Neuron (in vitro differentiated cells): ENCODE measurements around the gene ABCC8.

Experiments
- H2AFZ ChIP-seq: one replicate; pipeline ENCODE4 v1.6.1; 2013; ENCODE audit warnings: low read depth, mild to moderate bottlenecking, inconsistent platforms, low read length, moderate library complexity
- H3K27me3 ChIP-seq: one replicate; pipeline ENCODE4 v1.6.1; 2013; ENCODE audit warnings: low read length; ENCODE audit not compliant: insufficient read depth
- H3K36me3 ChIP-seq: one replicate; pipeline ENCODE4 v1.6.1; 2013; ENCODE audit warnings: low read length; ENCODE audit not compliant: insufficient read depth
- H3K4me1 ChIP-seq: one replicate; pipeline ENCODE4 v1.6.1; 2013; ENCODE audit warnings: low read length; ENCODE audit not compliant: insufficient read depth
- H3K4me3 ChIP-seq: 2 replicates; pipeline ENCODE4 v1.5.1; 2013; ENCODE audit warnings: mild to moderate bottlenecking, low read length, moderate library complexity
- H3K9me3 ChIP-seq: one replicate; pipeline ENCODE4 v1.6.1; 2013; ENCODE audit warnings: low read length

ABCC8 gene

DNA sequence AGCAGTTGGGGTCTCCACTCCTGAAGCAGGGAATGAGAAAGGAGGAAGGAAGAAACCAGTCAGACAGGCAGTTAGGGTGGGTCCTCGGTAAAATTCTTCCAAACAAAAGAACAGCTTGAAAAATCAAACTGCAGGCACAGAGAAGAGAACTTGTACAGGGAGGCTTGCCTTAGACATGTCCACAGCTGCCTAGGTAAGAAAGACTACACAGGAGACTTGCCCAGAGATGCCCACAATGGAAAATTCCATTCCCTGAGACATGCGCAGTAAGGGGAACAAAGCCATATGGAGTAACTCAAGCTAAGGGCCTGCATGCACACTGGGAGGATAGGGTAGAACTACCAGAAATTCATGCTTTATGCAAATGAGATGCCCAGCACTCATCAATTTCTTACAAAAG is 98.0 kb downstream of the ABCC8 start:
- H3K36me3 ChIP-seq: peaks cover 4% of the 10 kb centered on the region
- no peak overlapping the region for H3K4me3 ChIP-seq
- H2AFZ ChIP-seq: no peak overlapping the region

DNA sequence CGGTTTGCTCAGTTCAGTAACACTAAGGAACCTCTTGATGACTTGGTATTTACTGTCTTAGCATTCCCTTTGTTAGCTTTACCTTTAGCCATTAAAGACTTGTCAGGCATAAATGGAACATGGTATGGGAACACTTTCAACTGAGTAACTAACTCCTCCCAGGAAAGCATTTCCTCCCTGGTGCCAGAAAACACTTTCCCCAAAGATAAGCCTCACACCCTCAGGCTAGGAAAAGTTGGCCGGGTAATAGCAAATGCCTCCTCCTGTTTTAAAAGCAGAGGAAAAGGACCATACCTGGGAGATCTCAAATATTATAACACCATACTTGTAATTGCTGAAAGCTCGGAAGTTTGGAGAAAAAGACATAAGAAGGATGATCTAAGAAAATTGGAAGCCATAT is 100.2 kb downstream of the ABCC8 start:
- Histone ChIP-seq H3K4me3 (no peak overlapping the region), H3K36me3 (peaks cover 20% of the 10 kb centered on the region), H3K4me1 (no peaks in the 10 kb centered on the region), H2AFZ (no peak overlapping the region), H3K9me3 (peaks cover 50% of the 10 kb centered on the region), H3K27me3 (no peaks in the 10 kb centered on the region)

More for the DNA sequence above, 98.0 kb downstream of the ABCC8 start:
- Histone ChIP-seq H3K27me3 (no peaks in the 10 kb centered on the region), H3K4me1 (no peaks in the 10 kb centered on the region), H3K9me3 (peaks cover 28% of the 10 kb centered on the region)

DNA sequence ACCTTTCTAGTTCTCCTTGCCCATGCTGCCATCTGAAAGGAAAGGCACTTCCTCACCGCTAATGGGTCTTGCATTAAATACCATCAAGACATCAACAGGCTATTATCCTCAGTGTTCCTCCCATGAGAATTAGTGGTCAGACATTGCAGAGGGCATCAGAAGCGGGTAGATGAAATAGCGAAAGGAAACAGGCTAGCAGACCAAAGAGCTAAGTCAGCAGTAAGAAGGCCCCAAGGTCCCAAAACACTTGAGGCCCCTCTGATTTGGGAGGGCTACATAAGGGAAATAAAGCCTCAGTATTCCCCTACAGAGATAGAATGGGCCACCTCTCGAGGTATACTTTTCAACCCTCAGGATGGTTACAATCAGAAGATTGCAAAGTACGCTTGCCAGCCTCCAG is 101.1 kb downstream of the ABCC8 start:
- H3K36me3 ChIP-seq: peaks cover 20% of the 10 kb centered on the region
- peaks cover 58% of the 10 kb centered on the region for H3K9me3 ChIP-seq
- no peaks in the 10 kb centered on the region for H3K27me3 ChIP-seq
- H2AFZ ChIP-seq: no peak overlapping the region
- H3K4me3 ChIP-seq: no peak overlapping the region
- H3K4me1 ChIP-seq: no peaks in the 10 kb centered on the region

DNA sequence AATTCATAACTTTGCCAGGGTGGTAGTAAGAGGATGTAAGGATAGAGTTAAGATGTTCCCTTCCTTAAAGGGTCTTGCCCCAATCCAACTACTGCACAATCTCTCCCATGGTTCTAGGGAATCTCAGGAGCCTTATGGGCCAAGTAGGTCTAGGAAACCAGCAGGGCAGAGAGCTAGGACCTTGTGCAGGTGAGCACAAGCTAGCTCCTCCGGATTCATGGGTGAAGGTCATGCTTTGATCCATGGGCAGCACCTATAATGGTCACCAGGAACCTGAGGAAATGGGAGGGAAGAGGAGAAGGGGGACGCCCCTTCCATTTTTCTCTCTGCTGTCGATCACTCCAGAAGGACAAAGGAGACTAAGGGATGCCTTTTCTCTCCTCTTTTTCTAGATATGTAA is 105.0 kb downstream of the ABCC8 start:
- Histone ChIP-seq H2AFZ (no peak overlapping the region), H3K4me3 (no peak overlapping the region), H3K27me3 (no peaks in the 10 kb centered on the region), H3K4me1 (no peaks in the 10 kb centered on the region), H3K36me3 (peaks cover 55% of the 10 kb centered on the region), H3K9me3 (peaks cover 70% of the 10 kb centered on the region)

DNA sequence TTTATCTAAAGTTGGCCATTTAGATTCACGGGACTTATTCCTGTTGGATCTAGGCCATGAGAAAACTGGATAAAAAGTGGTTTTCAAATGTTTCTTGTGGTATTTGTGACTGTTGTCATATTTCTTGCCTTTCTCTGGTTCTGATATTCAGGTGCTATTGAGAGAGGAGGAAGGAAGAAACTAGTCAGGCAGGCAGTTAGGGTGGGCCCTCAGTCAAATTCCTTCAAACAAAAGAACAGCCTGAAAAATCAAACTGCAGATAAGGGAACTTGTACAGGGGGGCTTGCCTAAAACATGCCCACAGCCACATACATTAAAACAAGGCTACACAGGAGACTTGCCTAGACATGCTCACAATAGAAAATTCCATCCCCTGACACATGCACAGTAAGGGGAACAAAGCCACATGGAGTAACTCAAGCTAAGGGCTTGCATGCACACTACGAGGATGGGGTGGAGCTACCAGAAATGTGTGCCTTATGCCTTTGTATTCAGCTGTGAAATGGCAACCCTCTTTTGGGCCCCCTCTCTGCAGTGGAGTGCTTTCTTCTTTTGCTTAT is 106.9 kb downstream of the ABCC8 start:
- Histone ChIP-seq H3K27me3 (no peaks in the 10 kb centered on the region), H2AFZ (no peak overlapping the region), H3K36me3 (peaks cover 62% of the 10 kb centered on the region), H3K9me3 (peaks cover 66% of the 10 kb centered on the region), H3K4me1 (no peaks in the 10 kb centered on the region), H3K4me3 (no peak overlapping the region)

DNA sequence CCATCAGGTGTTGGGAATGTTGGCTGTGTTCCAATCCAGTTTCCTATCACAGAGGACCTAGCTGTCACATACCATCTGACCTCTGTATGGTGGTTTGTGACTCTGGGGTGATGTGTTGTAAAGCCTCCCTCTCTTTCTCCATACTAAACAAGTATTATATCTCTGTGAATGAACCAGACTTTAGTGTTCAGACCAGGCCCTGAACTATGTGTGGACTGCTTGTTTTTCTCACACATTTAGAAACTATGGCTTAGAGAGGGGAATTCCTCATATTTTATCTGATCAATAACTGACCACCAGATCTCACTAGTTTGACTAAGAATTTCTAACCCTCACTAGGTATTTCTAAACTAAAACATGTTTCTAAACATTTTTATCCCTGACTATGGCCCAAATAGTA is 107.6 kb downstream of the ABCC8 start:
- H3K36me3 ChIP-seq: peaks cover 62% of the 10 kb centered on the region
- no peaks in the 10 kb centered on the region for H3K27me3 ChIP-seq
- H3K4me1 ChIP-seq: no peaks in the 10 kb centered on the region
- H2AFZ ChIP-seq: no peak overlapping the region
- H3K9me3 ChIP-seq: peaks cover 65% of the 10 kb centered on the region
- no peak overlapping the region for H3K4me3 ChIP-seq

DNA sequence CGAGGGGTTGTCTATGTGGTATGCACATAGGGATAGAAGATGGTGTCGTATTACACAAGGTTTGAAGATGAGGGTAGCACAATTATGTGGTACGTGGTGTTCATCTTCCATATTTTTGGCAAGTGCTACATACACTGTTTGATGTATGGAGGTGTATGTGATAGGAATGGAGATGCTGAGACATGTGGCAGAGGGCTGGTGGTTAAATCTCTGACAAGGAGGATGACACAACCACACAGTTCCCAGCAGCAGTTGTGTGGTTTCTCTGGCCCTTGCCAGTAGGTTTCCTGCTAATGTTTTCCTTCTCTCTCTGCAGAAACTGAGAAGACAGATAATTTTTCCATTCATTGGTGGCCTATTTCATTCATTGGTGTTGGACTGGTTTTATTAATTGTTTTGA is 108.1 kb downstream of the ABCC8 start:
- H3K4me1 ChIP-seq: no peaks in the 10 kb centered on the region
- peaks cover 59% of the 10 kb centered on the region for H3K36me3 ChIP-seq
- peaks cover 62% of the 10 kb centered on the region for H3K9me3 ChIP-seq
- H2AFZ ChIP-seq: no peak overlapping the region
- no peaks in the 10 kb centered on the region for H3K27me3 ChIP-seq
- no peak overlapping the region for H3K4me3 ChIP-seq

DNA sequence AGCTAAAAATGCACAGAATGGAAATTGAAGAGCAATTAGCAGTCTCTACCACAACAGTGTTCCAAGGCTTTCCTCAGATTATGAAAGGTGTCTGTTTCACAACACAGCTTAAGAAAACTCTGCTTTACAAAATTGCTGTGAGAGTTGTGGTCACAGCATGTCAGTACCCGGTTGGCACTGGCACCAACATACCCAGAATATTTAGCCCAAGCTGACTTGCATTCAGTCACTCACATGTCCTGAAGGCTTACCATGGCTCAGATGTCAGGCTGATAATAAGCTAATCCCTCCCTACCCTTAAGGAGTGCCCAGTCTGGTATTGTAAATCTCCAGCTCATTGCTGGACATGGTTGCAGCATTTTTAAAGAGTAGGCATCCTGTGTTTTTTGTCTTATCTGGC is 110.2 kb downstream of the ABCC8 start:
- no peaks in the 10 kb centered on the region for H3K27me3 ChIP-seq
- no peaks in the 10 kb centered on the region for H3K4me1 ChIP-seq
- H3K4me3 ChIP-seq: no peak overlapping the region
- peaks cover 44% of the 10 kb centered on the region for H3K9me3 ChIP-seq
- no peak overlapping the region for H2AFZ ChIP-seq
- peaks cover 44% of the 10 kb centered on the region for H3K36me3 ChIP-seq

DNA sequence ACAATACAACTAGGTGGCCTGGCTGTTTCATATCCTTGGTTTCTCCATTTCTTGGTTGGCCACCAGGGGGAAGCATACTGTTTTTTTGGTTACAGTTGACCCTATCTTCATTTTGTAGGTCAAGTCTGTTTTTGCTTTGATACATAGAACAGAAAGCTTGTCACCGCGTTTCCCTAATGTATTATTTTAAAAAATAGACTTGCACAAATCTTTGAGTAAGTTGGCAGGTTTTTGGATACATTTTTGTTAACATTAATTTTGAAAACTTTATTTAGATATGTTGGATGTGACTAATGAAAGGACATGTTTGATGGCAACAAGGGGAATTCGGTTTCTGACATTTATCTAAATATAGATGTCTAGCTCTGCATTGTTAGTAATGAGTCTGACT is 122.0 kb downstream of the ABCC8 start:
- Histone ChIP-seq H3K27me3 (no peaks in the 10 kb centered on the region), H3K4me3 (peak overlapping the region; percentile 88)

DNA sequence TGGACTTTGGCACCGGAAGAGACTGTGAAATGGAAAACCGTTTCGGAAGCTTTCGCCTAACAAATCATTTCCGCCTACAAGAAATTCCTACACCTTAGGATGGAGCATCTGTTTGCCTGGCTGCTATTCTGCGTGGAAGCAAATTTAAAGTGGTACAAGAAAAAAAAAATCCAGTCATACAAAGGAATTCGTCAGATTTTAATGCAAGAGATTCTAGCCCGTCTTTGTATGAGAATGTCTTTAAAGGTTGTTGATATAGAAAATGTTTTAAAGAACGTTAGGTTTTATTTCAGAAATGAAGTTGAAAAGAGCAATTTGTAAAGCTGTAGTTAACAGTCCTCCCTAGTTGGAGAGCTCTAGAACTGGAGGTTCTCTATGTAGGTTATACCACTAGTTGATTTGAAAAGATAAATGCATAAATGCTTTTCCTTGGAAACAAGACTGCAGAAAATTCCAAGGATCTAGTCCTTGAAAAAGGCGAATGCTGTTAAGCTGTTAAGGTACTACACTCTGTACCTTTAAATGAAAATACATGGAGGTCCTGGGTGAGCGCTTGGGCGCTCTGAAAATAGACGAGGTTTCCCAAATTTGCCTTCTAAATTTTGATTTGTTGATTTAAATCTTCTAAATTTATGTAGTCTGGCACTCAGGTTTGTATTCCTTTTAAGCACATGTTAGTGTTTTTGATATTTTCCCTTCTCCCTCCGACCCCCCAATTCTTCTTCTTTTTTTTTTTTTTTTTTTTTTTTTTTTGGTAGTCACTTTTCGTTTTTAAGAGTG is 122.6 kb downstream of the ABCC8 start:
- H3K36me3 ChIP-seq: peaks cover 14% of the 10 kb centered on the region
- H3K4me1 ChIP-seq: peaks cover 12% of the 10 kb centered on the region
- H3K4me3 ChIP-seq: peak overlapping the region; percentile 88
- peaks cover 4% of the 10 kb centered on the region for H3K9me3 ChIP-seq
- H2AFZ ChIP-seq: peak overlapping the region; percentile 97
- H3K27me3 ChIP-seq: no peaks in the 10 kb centered on the region

More for the DNA sequence above, 122.0 kb downstream of the ABCC8 start:
- Histone ChIP-seq H3K36me3 (peaks cover 17% of the 10 kb centered on the region), H3K4me1 (peaks cover 12% of the 10 kb centered on the region), H3K9me3 (peaks cover 4% of the 10 kb centered on the region), H2AFZ (no peak overlapping the region)

DNA sequence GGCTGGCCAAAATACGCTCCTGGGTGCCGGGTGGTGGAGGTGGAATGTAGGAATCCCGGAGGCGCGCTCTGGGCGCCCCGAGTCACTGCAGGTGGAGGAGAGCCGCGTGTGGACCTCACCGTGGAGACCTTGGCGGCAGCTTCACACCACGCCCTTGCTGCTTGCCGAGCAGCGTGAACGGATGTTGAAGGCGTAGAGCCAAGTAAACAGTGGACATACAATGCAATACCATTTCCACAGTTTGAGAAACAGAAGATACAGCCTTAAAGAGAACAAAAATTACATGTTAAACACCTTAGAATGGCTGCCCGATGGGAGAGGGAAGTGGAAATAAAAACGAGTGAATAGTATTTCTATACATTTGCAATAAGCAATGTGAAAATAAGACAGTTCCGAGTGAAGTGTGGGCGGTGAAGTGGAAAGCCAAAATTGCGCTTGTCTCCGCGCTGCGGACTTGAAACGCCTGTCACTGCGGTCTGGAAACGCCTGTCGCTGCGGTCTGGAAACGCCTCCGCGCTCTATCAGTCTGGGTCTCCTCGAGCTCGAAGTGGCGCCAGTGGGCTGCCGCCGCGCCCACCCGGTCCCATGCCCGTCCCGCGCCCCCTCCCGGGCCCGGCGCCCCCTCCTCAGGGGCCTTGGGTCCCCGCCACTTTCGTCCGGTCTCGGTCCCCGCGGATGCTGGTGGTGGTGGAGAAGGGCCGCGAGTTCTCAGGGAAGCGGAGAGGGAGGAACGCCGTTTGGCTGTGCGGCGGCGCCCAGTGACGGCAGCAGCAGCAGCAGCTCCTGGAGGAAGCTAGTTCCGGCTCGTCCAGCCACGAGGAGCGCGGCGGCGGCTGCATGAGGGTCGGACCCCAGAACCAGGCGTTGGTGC is 123.5 kb downstream of the ABCC8 start:
- Histone ChIP-seq H3K9me3 (peaks cover 2% of the 10 kb centered on the region), H3K27me3 (no peaks in the 10 kb centered on the region), H3K4me1 (peaks cover 12% of the 10 kb centered on the region), H3K4me3 (peak overlapping the region; percentile 88), H2AFZ (peak overlapping the region; percentile 97), H3K36me3 (peaks cover 10% of the 10 kb centered on the region)

DNA sequence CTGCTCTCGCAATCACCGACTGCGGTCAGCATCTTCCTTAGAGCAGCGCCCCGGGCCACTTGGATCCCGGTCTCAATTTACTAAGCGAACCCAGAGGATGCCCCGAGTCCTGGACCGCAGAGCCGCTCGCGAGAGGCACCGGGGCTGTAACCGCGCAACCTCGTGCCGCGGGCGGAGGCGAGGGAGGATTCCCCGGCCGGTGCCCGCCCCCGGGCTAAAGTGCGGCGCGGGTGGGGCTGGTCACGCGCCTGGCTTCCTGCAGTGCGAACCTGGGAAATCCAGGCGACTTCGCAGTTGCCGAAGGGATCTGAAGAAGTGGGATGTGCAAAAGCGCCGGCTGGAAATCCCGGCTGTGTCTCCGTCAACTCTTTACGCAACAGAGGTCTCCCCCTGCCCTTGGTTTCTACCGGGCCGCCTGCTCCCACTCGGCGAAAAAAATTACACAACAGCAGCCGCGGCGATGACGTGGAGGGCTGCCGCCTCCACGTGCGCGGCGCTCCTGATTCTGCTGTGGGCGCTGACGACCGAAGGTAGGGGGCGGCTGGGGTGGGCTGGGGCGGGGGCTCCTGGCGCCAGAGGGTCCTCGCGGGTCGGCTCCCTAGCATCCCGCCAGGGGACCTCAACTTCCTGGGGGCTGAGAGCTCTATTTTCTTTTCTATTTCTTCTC is 125.0 kb downstream of the ABCC8 start, which contains the start of gene NCR3LG1:
Gene NCR3LG1, plus strand, starts transcription at position 291 of the 667 bp plus-strand sequence. Its CDS starts 170 bp downstream, at position 461.
- H3K4me3 ChIP-seq: peak within 1 kb of the TSS; percentile 88
- no peaks in the 10 kb centered on the region for H3K9me3 ChIP-seq
- no peaks in the 10 kb centered on the region for H3K27me3 ChIP-seq
- H3K36me3 ChIP-seq: peaks cover 2% of the 10 kb centered on the region
- peak within 1 kb of the TSS; percentile 97 for H2AFZ ChIP-seq
- peaks cover 12% of the 10 kb centered on the region for H3K4me1 ChIP-seq
